NCI-H460 (cell line): ENCODE measurements around the gene HSBP1L1. TPM values are rescaled to one million over a fixed set of nuclear protein-coding genes. Genes with fewer than 3 reads are reported as not detected.

Source experiments
- total RNA-seq: library from RNA; depleted of rRNA; stranded (reverse); fragments of >200 nt; shearing (Covaris generic); gene quantifications from 2 replicates; pipeline ENCODE4 v1.2.3, GENCODE V29; 2014; rRNA removed

Gene HSBP1L1
- total RNA-seq, 1 experiment from 2014 or later, result 38.6 TPM

Other genes starting within 250 kb of the HSBP1L1 start
- 5.2 and 6.0 TPM in 2 replicates for gene KCNG2, start 166.7 kb upstream of the HSBP1L1 start, total RNA-seq
- gene SLC66A2, start 13.0 kb upstream of the HSBP1L1 start, total RNA-seq, result 17.0 and 19.1 TPM in 2 replicates
- 118 and 127 TPM in 2 replicates for gene TXNL4A, start 23.9 kb downstream of the HSBP1L1 start, total RNA-seq
- 29.4 and 32.3 TPM in 2 replicates for gene RBFA, start 69.8 kb downstream of the HSBP1L1 start, total RNA-seq
- 19.0 and 21.0 TPM in 2 replicates for gene ADNP2, start 144.6 kb downstream of the HSBP1L1 start, total RNA-seq